SU-DHL-6 (cell line): ENCODE results near the gene TUBGCP6.

Experiments used
- H2AFZ ChIP-seq: fragments of 200-600 bp; sonication (generic); 2 replicates; pipeline ENCODE4 v1.6.1; 2014; ENCODE audit warnings: low read depth, mild to moderate bottlenecking, moderate library complexity, mixed read lengths, antibody characterized with exemption, low read length; ENCODE audit not compliant: severe bottlenecking
- H3F3A ChIP-seq: fragments of 200-600 bp; shearing (Covaris generic); 2 replicates; pipeline ENCODE4 v1.6.0; 2016; ENCODE audit warnings: antibody characterized with exemption, mild to moderate bottlenecking; ENCODE audit not compliant: insufficient read depth
- H3K27ac ChIP-seq: fragments of 200-600 bp; sonication (generic); 2 replicates; pipeline ENCODE4 v1.5.1; 2016; ENCODE audit warnings: low read depth, mild to moderate bottlenecking, low read length, moderate library complexity, mixed read lengths
- H3K27me3 ChIP-seq: fragments of 200-600 bp; sonication (generic), shearing (Covaris generic); 2 replicates; pipeline ENCODE4 v1.6.0; 2014; ENCODE audit warnings: mild to moderate bottlenecking, low read length
- H3K36me3 ChIP-seq: fragments of 200-600 bp; sonication (generic); 2 replicates; pipeline ENCODE4 v1.6.1; 2014; ENCODE audit warnings: mild to moderate bottlenecking, low read length, mixed read lengths
- H3K4me2 ChIP-seq: fragments of 300-600, 200-600 bp; shearing (Covaris generic), sonication (generic); 2 replicates; pipeline ENCODE4 v1.6.0; 2014; ENCODE audit warnings: low read length, low read depth, mild to moderate bottlenecking; ENCODE audit not compliant: poor library complexity, severe bottlenecking
- H3K4me3 ChIP-seq: fragments of 200-600 bp; sonication (generic); 2 replicates; pipeline ENCODE4 v1.5.1; 2014; ENCODE audit warnings: antibody characterized with exemption, low read length, mild to moderate bottlenecking, mixed read lengths; ENCODE audit not compliant: insufficient read depth, poor library complexity, severe bottlenecking
- H3K79me2 ChIP-seq: fragments of 200-600 bp; sonication (generic); 2 replicates; pipeline ENCODE4 v1.6.1; 2014; ENCODE audit warnings: mild to moderate bottlenecking, low read length, moderate library complexity; ENCODE audit not compliant: insufficient read depth
- H3K9ac ChIP-seq: fragments of 200-600 bp; sonication (generic); 2 replicates; pipeline ENCODE4 v1.7.0; 2014; ENCODE audit warnings: mild to moderate bottlenecking, low read length
- H3K9me2 ChIP-seq: fragments of 200-600 bp; sonication (generic); replicated peaks from 2 replicates; pipeline ENCODE4 v1.6.1; 2014; ENCODE audit warnings: low read length; ENCODE audit not compliant: insufficient read depth
- H3K9me3 ChIP-seq: fragments of 200-600 bp; sonication (generic); 2 replicates; pipeline ENCODE4 v1.6.1; 2014; ENCODE audit warnings: low read length, mixed read lengths; ENCODE audit not compliant: insufficient read depth
- H4K20me1 ChIP-seq: fragments of 200-600 bp; sonication (generic); 2 replicates; pipeline ENCODE4 v1.6.1; 2014; ENCODE audit warnings: low read depth, mild to moderate bottlenecking, antibody characterized with exemption, low read length, moderate library complexity, mixed read lengths
- EZH2phosphoT487 ChIP-seq: fragments of 200-600 bp; sonication (generic), shearing (Covaris generic); conservative IDR thresholded peaks from 2 replicates; pipeline ENCODE4 v1.6.1; 2018; ENCODE audit warnings: mild to moderate bottlenecking, antibody characterized with exemption, low read length, moderate library complexity, mixed read lengths
- TF ChIP-seq, protein P1 (sequence below): fragments of 200-600 bp; sonication (generic); IDR thresholded peaks from one replicate; pipeline ENCODE4 v1.5.1; 2017; ENCODE audit warnings: antibody characterized with exemption, mild to moderate bottlenecking, low read length, moderate library complexity; ENCODE audit not compliant: insufficient read depth, poor library complexity, severe bottlenecking

Gene TUBGCP6

DNA sequence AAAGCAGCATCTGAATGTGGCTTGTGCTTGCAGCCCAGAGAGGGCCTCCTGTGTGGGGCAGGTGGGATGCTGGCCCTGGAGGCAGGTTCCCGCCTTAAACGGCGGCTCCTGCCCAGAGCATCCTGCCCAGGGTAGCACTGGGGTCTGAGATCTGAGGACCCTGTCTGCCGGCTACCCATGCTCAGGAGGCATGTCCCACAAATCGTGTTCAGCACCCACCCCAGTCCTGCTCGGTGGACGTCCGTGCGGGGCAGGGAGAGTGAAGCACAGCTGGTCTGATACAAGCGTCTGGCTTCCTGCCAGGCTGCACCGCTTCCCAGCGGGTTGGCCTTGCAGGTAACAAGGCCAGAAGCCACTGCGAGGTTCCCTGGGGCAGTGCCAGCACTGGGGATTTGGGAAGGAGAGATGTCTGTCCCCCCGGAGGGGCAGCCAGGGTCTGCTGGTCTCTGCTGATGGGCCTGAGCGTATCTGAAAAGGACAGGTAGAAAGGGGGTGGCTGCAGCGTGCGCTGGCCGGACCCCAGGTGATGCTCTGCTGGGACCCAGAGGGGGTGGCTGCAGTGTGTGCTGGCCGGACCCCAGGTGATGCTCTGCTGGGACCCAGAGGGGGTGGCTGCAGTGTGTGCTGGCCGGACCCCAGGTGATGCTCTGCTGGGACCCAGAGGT, 55.5 kb downstream of the TUBGCP6 start:
- H3K9me3 ChIP-seq = no peaks in the 10 kb centered on the region
- H3F3A ChIP-seq = peaks cover 66% of the 10 kb centered on the region
- H3K9me2 ChIP-seq = no peaks in the 10 kb centered on the region
- H2AFZ ChIP-seq = no peak overlapping the region
- H3K79me2 ChIP-seq = peaks cover 40% of the 10 kb centered on the region
- H3K36me3 ChIP-seq = no peaks in the 10 kb centered on the region
- H3K27me3 ChIP-seq = no peaks in the 10 kb centered on the region
- peak overlapping the region; percentile 49 for H3K4me3 ChIP-seq
- peak overlapping the region; percentile 99 for H3K9ac ChIP-seq
- H3K4me2 ChIP-seq = peak overlapping the region; percentile 81
- TF ChIP-seq EZH2phosphoT487 = no peak
- peak overlapping the region; percentile 99 for H3K27ac ChIP-seq
- H4K20me1 ChIP-seq = no peaks in the 10 kb centered on the region

DNA sequence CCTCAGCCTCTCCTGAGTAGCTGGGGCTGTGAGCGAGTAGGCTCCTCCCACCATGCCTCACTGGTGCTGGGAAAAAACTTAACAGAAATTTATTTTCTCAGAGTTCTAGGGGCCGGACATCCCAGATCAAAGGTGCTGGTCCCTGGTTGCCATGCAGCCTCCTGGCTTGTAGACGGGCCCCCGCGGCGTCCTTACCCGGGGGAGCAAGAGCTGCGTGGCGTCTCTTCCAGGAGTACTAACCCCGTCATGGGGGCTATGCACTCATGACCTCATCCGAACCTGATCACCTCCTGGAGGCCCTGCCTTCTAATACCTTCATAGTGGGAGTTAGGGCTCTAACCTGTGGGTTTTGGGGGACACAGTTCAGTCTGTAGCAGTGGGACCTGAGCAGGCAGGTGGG, 56.5 kb downstream of the TUBGCP6 start:
- Histone ChIP-seq H3K27ac (peak overlapping the region; percentile 99), H3K4me2 (peak overlapping the region; percentile 81), H3K79me2 (peaks cover 33% of the 10 kb centered on the region), H3K4me3 (peak overlapping the region; percentile 49), H3K9ac (peak overlapping the region; percentile 99), H3K36me3 (no peaks in the 10 kb centered on the region), H3F3A (peaks cover 64% of the 10 kb centered on the region), H3K9me3 (no peaks in the 10 kb centered on the region), H2AFZ (no peak overlapping the region), H3K27me3 (no peaks in the 10 kb centered on the region), H3K9me2 (no peaks in the 10 kb centered on the region), H4K20me1 (no peaks in the 10 kb centered on the region)
- no peak for TF ChIP-seq EZH2phosphoT487
- TF ChIP-seq, protein P1, sequence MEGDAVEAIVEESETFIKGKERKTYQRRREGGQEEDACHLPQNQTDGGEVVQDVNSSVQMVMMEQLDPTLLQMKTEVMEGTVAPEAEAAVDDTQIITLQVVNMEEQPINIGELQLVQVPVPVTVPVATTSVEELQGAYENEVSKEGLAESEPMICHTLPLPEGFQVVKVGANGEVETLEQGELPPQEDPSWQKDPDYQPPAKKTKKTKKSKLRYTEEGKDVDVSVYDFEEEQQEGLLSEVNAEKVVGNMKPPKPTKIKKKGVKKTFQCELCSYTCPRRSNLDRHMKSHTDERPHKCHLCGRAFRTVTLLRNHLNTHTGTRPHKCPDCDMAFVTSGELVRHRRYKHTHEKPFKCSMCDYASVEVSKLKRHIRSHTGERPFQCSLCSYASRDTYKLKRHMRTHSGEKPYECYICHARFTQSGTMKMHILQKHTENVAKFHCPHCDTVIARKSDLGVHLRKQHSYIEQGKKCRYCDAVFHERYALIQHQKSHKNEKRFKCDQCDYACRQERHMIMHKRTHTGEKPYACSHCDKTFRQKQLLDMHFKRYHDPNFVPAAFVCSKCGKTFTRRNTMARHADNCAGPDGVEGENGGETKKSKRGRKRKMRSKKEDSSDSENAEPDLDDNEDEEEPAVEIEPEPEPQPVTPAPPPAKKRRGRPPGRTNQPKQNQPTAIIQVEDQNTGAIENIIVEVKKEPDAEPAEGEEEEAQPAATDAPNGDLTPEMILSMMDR = no peak

DNA sequence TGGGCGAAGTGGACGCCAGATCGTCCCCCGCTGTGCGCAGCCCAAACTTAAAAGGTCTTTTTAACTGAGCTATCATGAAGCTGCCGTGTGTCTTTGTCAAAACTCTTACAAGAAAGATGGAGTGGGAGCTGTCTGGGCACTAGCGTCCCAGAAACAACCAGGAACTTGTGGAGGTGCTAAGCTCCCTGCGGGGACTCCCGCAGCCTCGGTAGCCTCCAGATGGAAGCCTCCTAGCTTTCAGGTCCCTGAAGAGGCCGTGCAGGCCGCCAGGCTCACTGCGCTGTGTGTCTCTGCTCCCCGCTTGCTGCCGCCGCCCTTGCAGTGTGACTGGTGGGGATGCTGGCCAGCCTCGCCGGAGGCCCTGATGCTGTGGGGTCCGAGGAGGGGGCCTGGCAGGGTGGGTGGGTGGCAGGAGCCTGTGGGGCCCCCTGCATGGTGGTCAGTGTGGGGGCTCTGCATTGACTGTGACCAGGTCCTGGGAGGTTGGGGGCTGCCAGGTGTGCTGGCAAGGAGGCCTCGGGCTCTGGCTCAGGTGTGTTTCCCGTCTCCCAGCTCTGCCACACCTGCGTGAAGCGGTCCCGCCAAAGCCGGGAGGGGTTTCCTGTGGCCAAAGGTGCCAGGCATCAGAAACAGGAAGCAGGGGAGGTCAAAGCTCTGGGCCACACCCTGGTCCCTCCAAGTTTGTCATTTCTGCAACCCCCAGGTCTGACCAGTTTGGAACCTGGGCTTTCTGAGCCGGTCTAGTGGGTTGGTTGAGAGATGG, 57.9 kb downstream of the TUBGCP6 start:
- Histone ChIP-seq H3K27ac (peak overlapping the region; percentile 99), H3K9ac (peak overlapping the region; percentile 99), H3K9me3 (no peaks in the 10 kb centered on the region), H3F3A (peaks cover 50% of the 10 kb centered on the region), H3K9me2 (no peaks in the 10 kb centered on the region), H3K4me2 (peak overlapping the region; percentile 81), H3K27me3 (no peaks in the 10 kb centered on the region), H3K36me3 (no peaks in the 10 kb centered on the region), H3K79me2 (peaks cover 24% of the 10 kb centered on the region), H3K4me3 (peak overlapping the region; percentile 76), H4K20me1 (no peaks in the 10 kb centered on the region), H2AFZ (no peak overlapping the region)
- TF ChIP-seq, protein P1 = no peak
- TF ChIP-seq EZH2phosphoT487 = no peak
